SK-N-SH treated with all-trans-retinoic acid at 6 μM for 48 hours (cell line): Measurements from ENCODE around the gene COIL.

Experiments used
- ATAC-seq: fragments of 200-7000 bp; cut with Tn5 transposase; 3 replicates; pipeline ENCODE4 v1.9.1; 2020; ENCODE audit warnings: mild to moderate bottlenecking, moderate library complexity
- ARNTL ChIP-seq: fragments of 450-650 bp; formaldehyde crosslinking; IDR thresholded peaks from 2 replicates; pipeline ENCODE4 v1.5.0; 2020; ENCODE audit warnings: low read depth, mild to moderate bottlenecking, moderate library complexity, borderline replicate concordance
- CSDC2 ChIP-seq: fragments of 250-450 bp; sonication (Bioruptor Pico); IDR thresholded peaks from 2 replicates; pipeline ENCODE4 v1.5.0; 2020; ENCODE audit warnings: mild to moderate bottlenecking, moderate library complexity
- ISL1 ChIP-seq: fragments of 250-450 bp; sonication (Bioruptor Pico); IDR thresholded peaks from 2 replicates; pipeline ENCODE4 v2.1.2; 2022; ENCODE audit warnings: mild to moderate bottlenecking, moderate library complexity
- OSR1 ChIP-seq: fragments of 250-450 bp; sonication (Bioruptor Pico); IDR thresholded peaks from 2 replicates; pipeline ENCODE4 v1.8.0; 2022; ENCODE audit warnings: moderate library complexity, mild to moderate bottlenecking, inconsistent platforms
- PATZ1 ChIP-seq: fragments of 250-450 bp; sonication (Bioruptor Pico); IDR thresholded peaks from 2 replicates; pipeline ENCODE4 v1.8.0; 2020; ENCODE audit warnings: mild to moderate bottlenecking, moderate library complexity, borderline replicate concordance
- PPARA ChIP-seq: fragments of 250-450 bp; sonication (Bioruptor Pico); IDR thresholded peaks from 2 replicates; pipeline ENCODE4 v1.5.0; 2020; ENCODE audit warnings: mild to moderate bottlenecking, borderline replicate concordance
- RARB ChIP-seq: fragments of 250-450 bp; sonication (Bioruptor Pico); IDR thresholded peaks from 2 replicates; pipeline ENCODE4 v1.8.0; 2021; ENCODE audit warnings: mild to moderate bottlenecking, moderate library complexity
- SNAI2 ChIP-seq: fragments of 250-450 bp; sonication (Bioruptor Pico); IDR thresholded peaks from 2 replicates; pipeline ENCODE4 v1.5.0; 2020; ENCODE audit warnings: mild to moderate bottlenecking, moderate library complexity
- TOX ChIP-seq: fragments of 250-450 bp; sonication (Bioruptor Pico); IDR thresholded peaks from 2 replicates; pipeline ENCODE4 v1.8.0; 2021; ENCODE audit warnings: mild to moderate bottlenecking, moderate library complexity, borderline replicate concordance
- ZFP3 ChIP-seq: fragments of 250-450 bp; sonication (Bioruptor Pico); IDR thresholded peaks from 2 replicates; pipeline ENCODE4 v1.5.0; 2020; ENCODE audit warnings: mild to moderate bottlenecking, moderate library complexity
- ZFP30 ChIP-seq: fragments of 450-650 bp; formaldehyde crosslinking; IDR thresholded peaks from 2 replicates; pipeline ENCODE4 v1.5.0; 2022; ENCODE audit warnings: mild to moderate bottlenecking, moderate library complexity
- ZNF565 ChIP-seq: fragments of 450-650 bp; formaldehyde crosslinking; conservative IDR thresholded peaks from 2 replicates; pipeline ENCODE4 v1.5.0; 2020; ENCODE audit warnings: low read depth, mild to moderate bottlenecking, moderate library complexity
- ZNF70 ChIP-seq: fragments of 450-650 bp; formaldehyde crosslinking; IDR thresholded peaks from 2 replicates; pipeline ENCODE4 v1.5.0; 2020; ENCODE audit warnings: mild to moderate bottlenecking, moderate library complexity
- ZNF8 ChIP-seq: fragments of 450-650 bp; formaldehyde crosslinking; IDR thresholded peaks from 2 replicates; pipeline ENCODE4 v1.5.0; 2020; ENCODE audit warnings: mild to moderate bottlenecking, moderate library complexity
- TF ChIP-seq, protein P1 (sequence below): fragments of 250-450 bp; sonication (Bioruptor Pico); IDR thresholded peaks from 2 replicates; pipeline ENCODE4 v1.8.0; 2021; ENCODE audit warnings: low read depth, mild to moderate bottlenecking, moderate library complexity, borderline replicate concordance
- TF ChIP-seq, protein P2 (sequence below): fragments of 250-450 bp; sonication (Bioruptor Pico); IDR thresholded peaks from 2 replicates; pipeline ENCODE4 v1.5.1; 2021; ENCODE audit warnings: mild to moderate bottlenecking, moderate library complexity
- TF ChIP-seq, protein P3 (sequence below): fragments of 250-450 bp; sonication (Bioruptor Pico); IDR thresholded peaks from 2 replicates; pipeline ENCODE4 v1.5.1; 2020; ENCODE audit warnings: low read depth, mild to moderate bottlenecking, moderate library complexity

COIL gene

DNA sequence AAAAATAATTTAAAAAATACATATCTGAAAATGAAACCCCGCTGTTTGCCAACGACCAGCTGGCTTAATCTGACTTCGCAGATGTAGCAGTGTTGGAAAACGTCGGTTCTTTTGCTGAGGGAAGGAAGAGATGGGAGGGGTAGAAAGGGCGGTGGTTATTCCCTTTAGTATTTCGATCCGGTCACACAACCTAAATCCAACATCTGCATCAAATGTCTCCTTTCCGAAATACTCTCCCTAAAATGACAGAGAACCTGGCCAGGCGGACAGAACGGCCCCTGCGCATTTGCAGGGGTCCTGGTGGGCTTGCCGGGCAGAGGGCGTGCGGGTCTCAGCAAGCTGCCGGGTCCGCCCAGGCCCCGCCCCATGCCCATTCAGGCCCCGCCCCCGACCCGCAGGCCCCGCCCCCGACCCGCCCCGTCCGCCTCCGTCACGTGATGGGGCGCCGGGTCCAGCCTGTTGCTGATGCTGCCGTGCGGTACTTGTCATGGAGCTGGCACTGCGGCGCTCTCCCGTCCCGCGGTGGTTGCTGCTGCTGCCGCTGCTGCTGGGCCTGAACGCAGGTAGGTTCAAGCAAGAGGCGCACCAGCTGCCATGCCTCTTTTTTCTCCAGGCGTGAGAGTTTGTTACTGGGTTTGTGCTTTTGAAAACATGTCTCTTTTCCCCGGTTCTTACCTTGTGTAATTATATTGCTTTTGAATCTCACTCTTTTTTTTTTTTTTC, 17.0 kb upstream of the COIL start, which contains the start of gene SCPEP1:
Gene SCPEP1 (plus strand): TSS at position 459 of the 723 bp plus-strand sequence. CDS start 29 bp downstream, at position 488.
- no peak for TF ChIP-seq ZNF8
- TF ChIP-seq, all 23 proteins: peak for 0
- ATAC-seq = peak; percentile 96

- TF ChIP-seq TOX (no peak), ZFP3 (CRISPR knock-in tag) (no peak), ARNTL (CRISPR knock-in tag) (no peak), ZNF565 (CRISPR knock-in tag) (no peak), SNAI2 (no peak), OSR1 (no peak)
- TF ChIP-seq, all 23 proteins: peak for 0
- ATAC-seq = no peak; the same call in 2 of the 3 replicates
Measured at GRCh38 chr17:56976941-56977608, 16.2 kb upstream of the COIL start.

DNA sequence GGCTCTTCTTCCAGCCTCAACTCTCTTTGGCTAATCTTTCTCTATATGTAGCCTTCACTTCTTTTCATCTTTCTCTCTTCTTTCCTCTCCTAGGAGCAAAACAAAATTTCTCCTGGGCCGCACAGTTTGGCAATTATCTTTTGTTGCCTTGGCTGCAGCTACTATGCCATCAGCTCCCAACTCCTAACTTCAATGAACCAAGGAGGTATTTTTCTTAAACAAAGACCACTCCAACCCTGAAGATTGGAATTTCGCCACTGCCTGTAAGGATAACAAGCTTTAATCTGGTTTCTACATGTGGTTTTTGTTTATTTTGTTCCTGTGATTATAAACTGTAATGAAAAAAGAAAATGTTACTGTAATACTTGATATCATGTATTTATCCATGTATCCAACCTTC, 14.8 kb upstream of the COIL start:
- no peak for ATAC-seq
- TF ChIP-seq ZNF70 (CRISPR knock-in tag) (no peak), SNAI2 (no peak), PATZ1 (no peak), CSDC2 (CRISPR knock-in tag) (no peak), ZNF8 (no peak), OSR1 (no peak), PPARA (CRISPR knock-in tag) (no peak), RARB (CRISPR knock-in tag) (no peak), ZFP30 (CRISPR knock-in tag) (no peak)
- TF ChIP-seq, protein P1, sequence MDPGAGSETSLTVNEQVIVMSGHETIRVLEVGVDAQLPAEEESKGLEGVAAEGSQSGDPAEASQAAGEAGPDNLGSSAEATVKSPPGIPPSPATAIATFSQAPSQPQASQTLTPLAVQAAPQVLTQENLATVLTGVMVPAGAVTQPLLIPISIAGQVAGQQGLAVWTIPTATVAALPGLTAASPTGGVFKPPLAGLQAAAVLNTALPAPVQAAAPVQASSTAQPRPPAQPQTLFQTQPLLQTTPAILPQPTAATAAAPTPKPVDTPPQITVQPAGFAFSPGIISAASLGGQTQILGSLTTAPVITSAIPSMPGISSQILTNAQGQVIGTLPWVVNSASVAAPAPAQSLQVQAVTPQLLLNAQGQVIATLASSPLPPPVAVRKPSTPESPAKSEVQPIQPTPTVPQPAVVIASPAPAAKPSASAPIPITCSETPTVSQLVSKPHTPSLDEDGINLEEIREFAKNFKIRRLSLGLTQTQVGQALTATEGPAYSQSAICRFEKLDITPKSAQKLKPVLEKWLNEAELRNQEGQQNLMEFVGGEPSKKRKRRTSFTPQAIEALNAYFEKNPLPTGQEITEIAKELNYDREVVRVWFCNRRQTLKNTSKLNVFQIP (CRISPR knock-in tag) = no peak

DNA sequence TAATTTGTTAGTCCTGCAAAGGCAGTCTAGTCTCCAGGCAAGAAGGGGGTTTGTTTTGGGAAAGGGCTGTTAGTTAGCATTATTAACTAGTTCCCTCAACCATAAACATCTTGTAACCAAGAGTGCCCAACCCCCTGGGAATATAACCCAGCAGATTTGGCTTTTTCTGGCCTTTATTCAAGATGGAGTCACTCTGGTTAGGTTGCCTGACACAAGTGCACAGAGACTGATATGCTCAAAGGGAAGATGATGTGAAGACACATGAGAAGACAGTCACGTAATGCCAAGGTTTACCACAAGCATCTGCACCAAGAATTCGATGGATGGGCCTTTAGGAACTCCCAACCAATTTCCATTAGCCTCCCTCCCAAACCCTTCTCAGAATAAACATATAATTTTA, 13.2 kb upstream of the COIL start:
- ATAC-seq = no peak
- TF ChIP-seq ZFP30 (CRISPR knock-in tag) (no peak), RARB (CRISPR knock-in tag) (no peak), ZFP3 (CRISPR knock-in tag) (no peak), CSDC2 (CRISPR knock-in tag) (no peak), ISL1 (no peak), ZNF8 (no peak), OSR1 (no peak), ARNTL (CRISPR knock-in tag) (no peak), PATZ1 (no peak), ZNF70 (CRISPR knock-in tag) (no peak)
- TF ChIP-seq, protein P1 (CRISPR knock-in tag) = no peak
- TF ChIP-seq, protein P2, sequence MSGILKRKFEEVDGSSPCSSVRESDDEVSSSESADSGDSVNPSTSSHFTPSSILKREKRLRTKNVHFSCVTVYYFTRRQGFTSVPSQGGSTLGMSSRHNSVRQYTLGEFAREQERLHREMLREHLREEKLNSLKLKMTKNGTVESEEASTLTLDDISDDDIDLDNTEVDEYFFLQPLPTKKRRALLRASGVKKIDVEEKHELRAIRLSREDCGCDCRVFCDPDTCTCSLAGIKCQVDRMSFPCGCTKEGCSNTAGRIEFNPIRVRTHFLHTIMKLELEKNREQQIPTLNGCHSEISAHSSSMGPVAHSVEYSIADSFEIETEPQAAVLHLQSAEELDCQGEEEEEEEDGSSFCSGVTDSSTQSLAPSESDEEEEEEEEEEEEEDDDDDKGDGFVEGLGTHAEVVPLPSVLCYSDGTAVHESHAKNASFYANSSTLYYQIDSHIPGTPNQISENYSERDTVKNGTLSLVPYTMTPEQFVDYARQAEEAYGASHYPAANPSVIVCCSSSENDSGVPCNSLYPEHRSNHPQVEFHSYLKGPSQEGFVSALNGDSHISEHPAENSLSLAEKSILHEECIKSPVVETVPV (CRISPR knock-in tag) = no peak
- TF ChIP-seq, protein P3, sequence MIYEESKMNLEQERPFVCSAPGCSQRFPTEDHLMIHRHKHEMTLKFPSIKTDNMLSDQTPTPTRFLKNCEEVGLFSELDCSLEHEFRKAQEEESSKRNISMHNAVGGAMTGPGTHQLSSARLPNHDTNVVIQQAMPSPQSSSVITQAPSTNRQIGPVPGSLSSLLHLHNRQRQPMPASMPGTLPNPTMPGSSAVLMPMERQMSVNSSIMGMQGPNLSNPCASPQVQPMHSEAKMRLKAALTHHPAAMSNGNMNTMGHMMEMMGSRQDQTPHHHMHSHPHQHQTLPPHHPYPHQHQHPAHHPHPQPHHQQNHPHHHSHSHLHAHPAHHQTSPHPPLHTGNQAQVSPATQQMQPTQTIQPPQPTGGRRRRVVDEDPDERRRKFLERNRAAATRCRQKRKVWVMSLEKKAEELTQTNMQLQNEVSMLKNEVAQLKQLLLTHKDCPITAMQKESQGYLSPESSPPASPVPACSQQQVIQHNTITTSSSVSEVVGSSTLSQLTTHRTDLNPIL = no peak
- TF ChIP-seq, all 23 proteins: peak for 0
